K562 (cell line): ENCODE results near the gene GPR85. TPM values are rescaled to one million over a fixed set of nuclear protein-coding genes. Genes with fewer than 3 reads are reported as not detected.

Experiments
- ATAC-seq: fragments of 200-7000 bp; cut with Tn5 transposase; 3 replicates; pipeline ENCODE4 v1.9.1; 2020; ENCODE audit warnings: moderate library complexity
- BruUV-seq: library from RNA; stranded (reverse); fragments of 400-500 nt; replicated peaks from 2 replicates; lab custom pipeline; 2021; lab: Mats Ljungman, UMichigan
- CTCF ChIA-PET: fragments of 300-600 bp; formaldehyde crosslinking; extraction: SDS; loops from one replicate; lab custom pipeline; 2021; ENCODE audit warnings: low intra/inter-chr PET ratio; lab: Yijun Ruan, JAX
- POLR2A ChIA-PET: fragments of 300-600, 350-650 bp; sonication (Branson Sonifier 250); formaldehyde crosslinking; extraction: SDS; loops from one replicate; lab custom pipeline; 2021; ENCODE audit warnings: antibody characterized with exemption, inconsistent platforms; lab: Yijun Ruan, JAX
- DNase-seq, 4 experiments: peaks; one replicate each; pipeline versions ENCODE4 v3.0.0 to v3.0.0-alpha.2; 2011 to 2018; ENCODE audit warnings: low spot score in 3 of 4, mixed read lengths in 3 of 4; ENCODE audit errors: extremely low read depth in 1 of 4
- FAIRE-seq: peaks from 2 replicates; lab custom pipeline; 2011; peaks lifted over from hg19 to GRCh38; lab: Jason Lieb, UNC
- H2AFZ ChIP-seq: 2 replicates; pipeline ENCODE4 v1.6.0; 2011; ENCODE audit warnings: low read depth, low read length, control low read depth, inconsistent platforms
- H3K27ac ChIP-seq: fragments of 200-600 bp; 3 replicates; pipeline ENCODE4 v1.8.0; 2011; ENCODE audit warnings: low read depth, mild to moderate bottlenecking, control low read depth, inconsistent platforms, low read length, moderate library complexity, mixed read lengths; ENCODE audit errors: extremely low read depth
- H3K27me3 ChIP-seq, 2 experiments: fragments of 300-600 bp in 1 of 2; 2 replicates in 1 of 2; 3 replicates in 1 of 2; pipeline versions ENCODE4 v1.6.0 to v1.8.0; 2011; ENCODE audit warnings: inconsistent platforms in 2 of 2, low read length in 2 of 2, mild to moderate bottlenecking in 1 of 2, mixed read lengths in 1 of 2, moderate library complexity in 1 of 2; ENCODE audit not compliant: control insufficient read depth in 2 of 2, insufficient read depth in 2 of 2
- H3K36me3 ChIP-seq: fragments of 300-600 bp; 3 replicates; pipeline ENCODE4 v1.8.0; 2011; ENCODE audit warnings: mild to moderate bottlenecking, low read length, inconsistent platforms; ENCODE audit not compliant: control insufficient read depth, insufficient read depth
- H3K4me1 ChIP-seq, 2 experiments: fragments of 200-600 bp in 1 of 2; replicated peaks in 1 of 2; 2 replicates in 1 of 2; 3 replicates in 1 of 2; pipeline versions ENCODE4 v1.5.1 to v1.8.0; 2011; ENCODE audit warnings: inconsistent platforms in 2 of 2, low read length in 2 of 2, mild to moderate bottlenecking in 1 of 2, mixed read lengths in 1 of 2, moderate library complexity in 1 of 2; ENCODE audit not compliant: control insufficient read depth in 2 of 2, insufficient read depth in 2 of 2
- H3K4me2 ChIP-seq: 2 replicates; pipeline ENCODE4 v1.6.1; 2011; ENCODE audit warnings: low read length, control low read depth, inconsistent platforms, mixed read lengths; ENCODE audit not compliant: insufficient read depth
- H3K4me3 ChIP-seq: fragments of 200-600 bp; sonication (generic), shearing (Covaris generic); 2 replicates; pipeline ENCODE4 v1.5.1; 2016; ENCODE audit warnings: control low read depth, inconsistent platforms
- H3K79me2 ChIP-seq: fragments of 200-600 bp; 3 replicates; pipeline ENCODE4 v1.8.0; 2011; ENCODE audit warnings: low read length, inconsistent platforms; ENCODE audit not compliant: control insufficient read depth, insufficient read depth
- H3K9ac ChIP-seq, 2 experiments: 2 replicates each; pipeline versions ENCODE4 v1.6.0 to v1.6.1; 2011; ENCODE audit warnings: low read depth in 2 of 2, low read length in 2 of 2, control low read depth in 1 of 2, inconsistent platforms in 1 of 2, mild to moderate bottlenecking in 1 of 2, mixed read lengths in 1 of 2; ENCODE audit not compliant: insufficient read depth in 1 of 2
- H3K9me1 ChIP-seq: one replicate; pipeline ENCODE4 v1.6.0; 2011; ENCODE audit warnings: inconsistent platforms, mild to moderate bottlenecking, low read length, moderate library complexity; ENCODE audit not compliant: control insufficient read depth, insufficient read depth
- H3K9me3 ChIP-seq: replicated peaks from 2 replicates; pipeline ENCODE4 v1.5.1; 2011; ENCODE audit warnings: low read depth, low read length, inconsistent platforms; ENCODE audit not compliant: control insufficient read depth, insufficient read depth
- H4K20me1 ChIP-seq: replicated peaks from 2 replicates; pipeline ENCODE4 v1.6.1; 2011; ENCODE audit warnings: low read length, inconsistent platforms, mixed read lengths; ENCODE audit not compliant: control insufficient read depth, insufficient read depth
- JUND ChIP-seq, 2 experiments: IDR thresholded peaks; 2 replicates in 1 of 2; 3 replicates in 1 of 2; pipeline ENCODE4 v1.6.1; 2011; ENCODE audit warnings: borderline replicate concordance in 2 of 2, low read depth in 2 of 2, low read length in 2 of 2, improper control_type of control experiment in 1 of 2, missing biosample characterization in 1 of 2, missing genetic modification characterization in 1 of 2, missing genetic modification reagents in 1 of 2
- KDM2B ChIP-seq: fragments of 250-450 bp; sonication (Bioruptor Pico); IDR thresholded peaks from 2 replicates; pipeline ENCODE4 v1.8.0; 2021; ENCODE audit warnings: mild to moderate bottlenecking, moderate library complexity
- MLX ChIP-seq, 2 experiments: fragments of 450-650 bp in 1 of 2; sonication (generic) in 1 of 2; formaldehyde crosslinking; conservative IDR thresholded peaks; 2 replicates each; pipeline versions ENCODE4 v1.4.0 to v1.8.1; 2020 to 2022; ENCODE audit warnings: mild to moderate bottlenecking in 1 of 2, missing genetic modification reagents in 1 of 2
- NR3C1 ChIP-seq: sonication (generic); formaldehyde crosslinking; IDR thresholded peaks from 2 replicates; pipeline ENCODE4 v1.8.1; 2022; ENCODE audit warnings: missing genetic modification reagents
- STAT5A ChIP-seq: IDR thresholded peaks from 2 replicates; pipeline ENCODE4 v1.6.1; 2012; ENCODE audit warnings: low read length, inconsistent platforms, borderline replicate concordance
- ZMIZ1 ChIP-seq, 2 experiments: fragments of 150-350 bp in 1 of 2; IDR thresholded peaks; 2 replicates each; pipeline ENCODE4 v1.6.1; 2012 to 2016; ENCODE audit warnings: low read depth in 2 of 2, low read length in 2 of 2, mild to moderate bottlenecking in 1 of 2, moderate library complexity in 1 of 2
- ZNF398 ChIP-seq: fragments of 250-450 bp; sonication (Bioruptor Pico); IDR thresholded peaks from 2 replicates; pipeline ENCODE4 v1.8.0; 2021; ENCODE audit warnings: moderate library complexity, mild to moderate bottlenecking, inconsistent platforms
- ZNF431 ChIP-seq: sonication (generic); formaldehyde crosslinking; IDR thresholded peaks from 2 replicates; pipeline ENCODE4 v1.8.0; 2022; ENCODE audit warnings: mild to moderate bottlenecking, missing genetic modification reagents
- WGBS: fragments of 100-300 bp; shearing (Covaris generic); methylation state at CpG from one replicate; pipeline ENCODE4 v1.1.6; 2016; ENCODE audit warnings: low coverage, mixed read lengths; ENCODE audit not compliant: insufficient coverage; ENCODE audit errors: missing lambda C conversion rate; 5-methylcytosine and 5-hydroxymethylcytosine counted together
- in situ Hi-C: fragments of 300-500 bp; cut with MboI; formaldehyde crosslinking; loops from 4 replicates; pipeline ENCODE4 v1.15.0; 2018; ENCODE audit warnings: inconsistent platforms, mixed read lengths
- intact Hi-C: fragments of 100-400 bp; cut with micrococcal nuclease; formaldehyde crosslinking; loops from 2 replicates; pipeline ENCODE4 v1.14.2; 2022
- polyA plus RNA-seq, 8 experiments: library from polyadenylated mRNA; depleted of rRNA in 4 of 8; stranded (reverse) in 5 of 8; unstranded in 3 of 8; fragments of >200 nt; fragmentation: Nextera tagmentation in 2 of 8; fragmentation: Illumina TruSeq in 1 of 8; extraction: Ambion mirVana in 2 of 8; extraction: Trizol in 1 of 8; gene quantifications; 2 replicates each; pipeline versions ENCODE4 v1.2.1 to v1.2.3, GENCODE V29; 2011 to 2014; ENCODE audit warnings: inconsistent platforms in 1 of 8, missing spikeins in 1 of 8
- total RNA-seq, 7 experiments: library from RNA; depleted of rRNA in 6 of 7; stranded (reverse); fragments of >200 nt in 6 of 7; fragmentation: Illumina TruSeq in 2 of 7; extraction: Trizol in 2 of 7; gene quantifications; 2 replicates each; pipeline versions ENCODE4 v1.2.1 to v1.2.3, GENCODE V29; 2011 to 2021; ENCODE audit warnings: low replicate concordance in 1 of 7
- TF ChIP-seq, protein P1 (sequence below): fragments of 150-350 bp; IDR thresholded peaks from 2 replicates; pipeline ENCODE4 v1.6.1; 2014; ENCODE audit warnings: low read depth, mild to moderate bottlenecking, low read length, borderline replicate concordance

The GPR85 gene
- total and polyA plus RNA-seq, 9 of the 15 experiments (the other 6 are each of a cell fraction or from before 2014, with no cell fraction given): 2.9 to 18.2 (median 4.0) TPM

- Histone ChIP-seq H3K9ac (no peak overlapping the region), H3K9me1 (no peaks in the 10 kb centered on the region), H3K4me2 (no peak overlapping the region), H3K9me3 (no peaks in the 10 kb centered on the region), H3K4me3 (no peak overlapping the region), H3K36me3 (no peaks in the 10 kb centered on the region), H3K79me2 (no peaks in the 10 kb centered on the region), H3K4me1 (no peaks in the 10 kb centered on the region), H4K20me1 (no peaks in the 10 kb centered on the region), H3K27me3 (no peaks in the 10 kb centered on the region), H3K27ac (no peak overlapping the region), H2AFZ (no peak overlapping the region)
- no TSS peak for BruUV-seq
- TF ChIP-seq JUND (IDR thresholded peaks at IDR 0.05; ENCODE audit: borderline replicate concordance, low read depth, low read length): no peak
- TF ChIP-seq JUND (tag; IDR thresholded peaks at IDR 0.05; ENCODE audit: borderline replicate concordance, low read depth, low read length): no peak
- TF ChIP-seq STAT5A: no peak
- TF ChIP-seq NR3C1: no peak
- no peak for TF ChIP-seq ZMIZ1 (IDR thresholded peaks at IDR 0.05; ENCODE audit: low read depth in 2 of 2, low read length in 2 of 2)
- no peak for TF ChIP-seq ZNF431 (CRISPR knock-in tag)
- TF ChIP-seq MLX (CRISPR knock-in tag; conservative IDR thresholded peaks at IDR 0.05): no peak
- no peak for TF ChIP-seq KDM2B (CRISPR knock-in tag)
- TF ChIP-seq ZNF398 (CRISPR knock-in tag): no peak
- TF ChIP-seq, protein P1, sequence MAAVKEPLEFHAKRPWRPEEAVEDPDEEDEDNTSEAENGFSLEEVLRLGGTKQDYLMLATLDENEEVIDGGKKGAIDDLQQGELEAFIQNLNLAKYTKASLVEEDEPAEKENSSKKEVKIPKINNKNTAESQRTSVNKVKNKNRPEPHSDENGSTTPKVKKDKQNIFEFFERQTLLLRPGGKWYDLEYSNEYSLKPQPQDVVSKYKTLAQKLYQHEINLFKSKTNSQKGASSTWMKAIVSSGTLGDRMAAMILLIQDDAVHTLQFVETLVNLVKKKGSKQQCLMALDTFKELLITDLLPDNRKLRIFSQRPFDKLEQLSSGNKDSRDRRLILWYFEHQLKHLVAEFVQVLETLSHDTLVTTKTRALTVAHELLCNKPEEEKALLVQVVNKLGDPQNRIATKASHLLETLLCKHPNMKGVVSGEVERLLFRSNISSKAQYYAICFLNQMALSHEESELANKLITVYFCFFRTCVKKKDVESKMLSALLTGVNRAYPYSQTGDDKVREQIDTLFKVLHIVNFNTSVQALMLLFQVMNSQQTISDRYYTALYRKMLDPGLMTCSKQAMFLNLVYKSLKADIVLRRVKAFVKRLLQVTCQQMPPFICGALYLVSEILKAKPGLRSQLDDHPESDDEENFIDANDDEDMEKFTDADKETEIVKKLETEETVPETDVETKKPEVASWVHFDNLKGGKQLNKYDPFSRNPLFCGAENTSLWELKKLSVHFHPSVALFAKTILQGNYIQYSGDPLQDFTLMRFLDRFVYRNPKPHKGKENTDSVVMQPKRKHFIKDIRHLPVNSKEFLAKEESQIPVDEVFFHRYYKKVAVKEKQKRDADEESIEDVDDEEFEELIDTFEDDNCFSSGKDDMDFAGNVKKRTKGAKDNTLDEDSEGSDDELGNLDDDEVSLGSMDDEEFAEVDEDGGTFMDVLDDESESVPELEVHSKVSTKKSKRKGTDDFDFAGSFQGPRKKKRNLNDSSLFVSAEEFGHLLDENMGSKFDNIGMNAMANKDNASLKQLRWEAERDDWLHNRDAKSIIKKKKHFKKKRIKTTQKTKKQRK: no peak
- in situ Hi-C loops (no loop called here), intact Hi-C loops (no loop called here)
- POLR2A ChIA-PET: no interaction called here
- no peak for FAIRE-seq
- DNase-seq: no peak
- CTCF ChIA-PET: no interaction called here
- WGBS: 0% methylated on average over 2 of the region's 2 CpGs
- ATAC-seq: no peak
Observed at GRCh38 chr7:113033959-113034358, 52.7 kb downstream of the GPR85 start.
